Tibial nerve (tissue), 3 donors: ENCODE data around the gene ZBTB1.
A peak's percentile ranks its signal among the peaks of the same experiment; 100 is the strongest.

Source experiments
- CTCF ChIP-seq, 5 experiments: fragments of 200-600 bp in 3 of 5; fragments of 450-650 bp in 2 of 5; sonication (generic) in 3 of 5; IDR thresholded peaks; one replicate each; pipeline ENCODE4 v1.5.1; 2016 to 2019; ENCODE audit warnings: antibody characterized with exemption in 5 of 5, mild to moderate bottlenecking in 3 of 5, moderate library complexity in 2 of 5
- POLR2A ChIP-seq, 2 donors: fragments of 450-650 bp; IDR thresholded peaks; one replicate each; pipeline ENCODE4 v1.6.1; 2017; ENCODE audit warnings: antibody characterized with exemption in 2 of 2, mild to moderate bottlenecking in 2 of 2, moderate library complexity in 2 of 2

- TF ChIP-seq CTCF (IDR thresholded peaks at IDR 0.05) (peak in 1 of 5 experiments; percentile 6), POLR2A (IDR thresholded peaks at IDR 0.05) (peak in 1 of 2 donors; percentile 42)
Observed at GRCh38 chr14:64504897-64505794, 576 bp downstream of the ZBTB1 start.
